IgD-negative memory B cell (primary cell): ENCODE results near the gene MMP25. TPM values are rescaled to one million over a fixed set of nuclear protein-coding genes. Genes with fewer than 3 reads are reported as not detected.
A peak's percentile ranks its signal among the peaks of the same experiment; 100 is the strongest.

ENCODE experiments used
- H3K27ac Mint-ChIP-seq, 3 donors: one replicate each; pipeline ENCODE4 v1.8.0; 2020 to 2022; ENCODE audit warnings: mild to moderate bottlenecking in 3 of 3, mixed read lengths in 3 of 3, moderate library complexity in 1 of 3
- H3K27me3 Mint-ChIP-seq: one replicate; pipeline ENCODE4 v1.8.0; 2021; ENCODE audit warnings: mixed read lengths
- H3K36me3 Mint-ChIP-seq: one replicate; pipeline ENCODE4 v1.8.0; 2020; ENCODE audit warnings: mild to moderate bottlenecking, mixed read lengths
- H3K4me1 Mint-ChIP-seq, 3 donors: one replicate each; pipeline ENCODE4 v1.8.0; 2020 to 2022; ENCODE audit warnings: mixed read lengths in 3 of 3, mild to moderate bottlenecking in 1 of 3
- H3K4me3 Mint-ChIP-seq, 4 donors: one replicate each; pipeline ENCODE4 v1.8.0; 2020 to 2022; ENCODE audit warnings: mild to moderate bottlenecking in 4 of 4, mixed read lengths in 4 of 4, moderate library complexity in 3 of 4
- H3K9me3 Mint-ChIP-seq, 3 donors: one replicate each; pipeline ENCODE4 v1.8.0; 2020 to 2021; ENCODE audit warnings: mixed read lengths in 3 of 3, mild to moderate bottlenecking in 1 of 3
- polyA plus RNA-seq: library from polyadenylated mRNA; unstranded; fragments of 300-500 nt; fragmentation: Illumina TruSeq; gene quantifications from one replicate; pipeline ENCODE4 v1.2.3, GENCODE V29; 2021

The MMP25 gene
- 0.40 TPM for polyA plus RNA-seq

GRCh38 chr16:3045758-3046640 lies at the start of gene MMP25:
Gene MMP25, plus strand, starts transcription at chr16:3046561. Its CDS starts 357 bp downstream, at chr16:3046918.
- Mint-ChIP-seq H3K4me3 (peak within 1 kb of the TSS; percentile 80 to 93 (median 88)), H3K27ac (no peak within 1 kb of the TSS), H3K9me3 (no peaks in the 10 kb centered on the region), H3K36me3 (no peaks in the 10 kb centered on the region), H3K4me1 (peaks cover 5 to 7% (median 5%) of the 10 kb centered on the region in 3 donors), H3K27me3 (peaks cover 35% of the 10 kb centered on the region)

GRCh38 chr16:2999929-3000328 lies 46.4 kb upstream of the MMP25 start:
- Mint-ChIP-seq H3K27ac (no peak overlapping the region), H3K4me1 (peaks cover 0 to 5% (median 4%) of the 10 kb centered on the region in 3 donors), H3K27me3 (peaks cover 8% of the 10 kb centered on the region), H3K36me3 (peaks cover 2% of the 10 kb centered on the region), H3K9me3 (no peaks in the 10 kb centered on the region), H3K4me3 (no peak overlapping the region)

- Mint-ChIP-seq H3K9me3 (no peaks in the 10 kb centered on the region), H3K27ac (peak overlapping the region in 1 of 3 donors; percentile 52), H3K4me3 (no peak overlapping the region), H3K4me1 (peaks cover 0 to 5% (median 4%) of the 10 kb centered on the region in 3 donors), H3K36me3 (peaks cover 2% of the 10 kb centered on the region), H3K27me3 (peaks cover 11% of the 10 kb centered on the region)
Observed at GRCh38 chr16:3000540-3000939, 45.8 kb upstream of the MMP25 start.

GRCh38 chr16:3001316-3001715 lies 45.0 kb upstream of the MMP25 start:
- Mint-ChIP-seq H3K9me3 (no peaks in the 10 kb centered on the region), H3K27ac (peak overlapping the region in 1 of 3 donors; percentile 52), H3K4me1 (peaks cover 0 to 5% (median 4%) of the 10 kb centered on the region in 3 donors), H3K36me3 (peaks cover 2% of the 10 kb centered on the region), H3K27me3 (peaks cover 15% of the 10 kb centered on the region), H3K4me3 (peak overlapping the region in 1 of 4 donors; percentile 39)

- peak overlapping the region; percentile 47 to 86 (median 53) for H3K27ac Mint-ChIP-seq
- H3K27me3 Mint-ChIP-seq, result peaks cover 29% of the 10 kb centered on the region
- peaks cover 15 to 20% (median 20%) of the 10 kb centered on the region in 3 donors for H3K4me1 Mint-ChIP-seq
- H3K9me3 Mint-ChIP-seq, result no peaks in the 10 kb centered on the region
- peak overlapping the region; percentile 61 to 88 (median 78) for H3K4me3 Mint-ChIP-seq
- H3K36me3 Mint-ChIP-seq, result peaks cover 2% of the 10 kb centered on the region
Observed at GRCh38 chr16:3003582-3004270, 42.6 kb upstream of the MMP25 start.

GRCh38 chr16:3004319-3004718 lies 42.0 kb upstream of the MMP25 start:
- no peaks in the 10 kb centered on the region for H3K9me3 Mint-ChIP-seq
- H3K4me3 Mint-ChIP-seq, result no peak overlapping the region
- H3K27me3 Mint-ChIP-seq, result peaks cover 26% of the 10 kb centered on the region
- peaks cover 2% of the 10 kb centered on the region for H3K36me3 Mint-ChIP-seq
- no peak overlapping the region for H3K27ac Mint-ChIP-seq
- H3K4me1 Mint-ChIP-seq, result peaks cover 15 to 22% (median 20%) of the 10 kb centered on the region in 3 donors

- Mint-ChIP-seq H3K27me3 (peaks cover 25% of the 10 kb centered on the region), H3K9me3 (no peaks in the 10 kb centered on the region), H3K27ac (peak overlapping the region in 1 of 3 donors; percentile 57), H3K4me1 (peaks cover 15 to 22% (median 20%) of the 10 kb centered on the region in 3 donors), H3K4me3 (peak overlapping the region in 3 of 4 donors; percentile 74 to 87 (median 76)), H3K36me3 (peaks cover 2% of the 10 kb centered on the region)
Observed at GRCh38 chr16:3004781-3005284, 41.5 kb upstream of the MMP25 start.

GRCh38 chr16:3007059-3007956 lies 39.1 kb upstream of the MMP25 start:
- H3K4me3 Mint-ChIP-seq, result peak overlapping the region; percentile 25 to 91 (median 84)
- H3K27me3 Mint-ChIP-seq, result peaks cover 28% of the 10 kb centered on the region
- H3K36me3 Mint-ChIP-seq, result no peaks in the 10 kb centered on the region
- H3K4me1 Mint-ChIP-seq, result peaks cover 15 to 22% (median 20%) of the 10 kb centered on the region in 3 donors
- H3K27ac Mint-ChIP-seq, result peak overlapping the region in 1 of 3 donors; percentile 83
- no peaks in the 10 kb centered on the region for H3K9me3 Mint-ChIP-seq

- Mint-ChIP-seq H3K4me1 (peaks cover 15 to 20% (median 20%) of the 10 kb centered on the region in 3 donors), H3K36me3 (no peaks in the 10 kb centered on the region), H3K27me3 (peaks cover 33% of the 10 kb centered on the region), H3K27ac (peak overlapping the region in 1 of 3 donors; percentile 79), H3K9me3 (no peaks in the 10 kb centered on the region), H3K4me3 (peak overlapping the region; percentile 25 to 91 (median 69))
Observed at GRCh38 chr16:3007957-3008689, 38.2 kb upstream of the MMP25 start.

- H3K9me3 Mint-ChIP-seq, result no peaks in the 10 kb centered on the region
- H3K27ac Mint-ChIP-seq, result no peak overlapping the region
- H3K4me3 Mint-ChIP-seq, result peak overlapping the region in 1 of 4 donors; percentile 40
- H3K27me3 Mint-ChIP-seq, result peaks cover 33% of the 10 kb centered on the region
- H3K4me1 Mint-ChIP-seq, result peaks cover 15 to 19% (median 18%) of the 10 kb centered on the region in 3 donors
- no peaks in the 10 kb centered on the region for H3K36me3 Mint-ChIP-seq
Observed at GRCh38 chr16:3008690-3009037, 37.7 kb upstream of the MMP25 start.

GRCh38 chr16:3009568-3010390 lies 36.6 kb upstream of the MMP25 start:
- Mint-ChIP-seq H3K9me3 (no peaks in the 10 kb centered on the region), H3K4me3 (no peak overlapping the region), H3K27me3 (peaks cover 33% of the 10 kb centered on the region), H3K36me3 (no peaks in the 10 kb centered on the region), H3K27ac (no peak overlapping the region), H3K4me1 (peaks cover 15 to 18% (median 15%) of the 10 kb centered on the region in 3 donors)

GRCh38 chr16:3010510-3010909 lies 35.9 kb upstream of the MMP25 start:
- no peak overlapping the region for H3K27ac Mint-ChIP-seq
- H3K9me3 Mint-ChIP-seq, result no peaks in the 10 kb centered on the region
- H3K4me1 Mint-ChIP-seq, result peaks cover 15 to 18% (median 15%) of the 10 kb centered on the region in 3 donors
- no peaks in the 10 kb centered on the region for H3K36me3 Mint-ChIP-seq
- peaks cover 28% of the 10 kb centered on the region for H3K27me3 Mint-ChIP-seq
- H3K4me3 Mint-ChIP-seq, result no peak overlapping the region

- Mint-ChIP-seq H3K4me3 (no peak overlapping the region), H3K4me1 (peaks cover 8 to 12% (median 8%) of the 10 kb centered on the region in 3 donors), H3K27me3 (peaks cover 26% of the 10 kb centered on the region), H3K36me3 (no peaks in the 10 kb centered on the region), H3K27ac (no peak overlapping the region), H3K9me3 (no peaks in the 10 kb centered on the region)
Observed at GRCh38 chr16:3012246-3012645, 34.1 kb upstream of the MMP25 start.
